Mammary epithelial cell (primary cell): Measurements from ENCODE around the gene DMRTA2.

ENCODE experiments used
- CTCF ChIP-seq, 2 donors: IDR thresholded peaks in 1 of 2; conservative IDR thresholded peaks in 1 of 2; 2 replicates each; pipeline ENCODE4 v1.5.1; 2011 to 2012; ENCODE audit warnings: inconsistent platforms in 2 of 2, low read length in 2 of 2, mild to moderate bottlenecking in 2 of 2, control low read depth in 1 of 2, low read depth in 1 of 2; ENCODE audit not compliant: insufficient read depth in 1 of 2; ENCODE audit errors: extremely low read depth in 1 of 2
- EZH2 ChIP-seq: IDR thresholded peaks from 2 replicates; pipeline ENCODE4 v1.6.1; 2012; ENCODE audit warnings: low read length, inconsistent platforms, borderline replicate concordance

DNA sequence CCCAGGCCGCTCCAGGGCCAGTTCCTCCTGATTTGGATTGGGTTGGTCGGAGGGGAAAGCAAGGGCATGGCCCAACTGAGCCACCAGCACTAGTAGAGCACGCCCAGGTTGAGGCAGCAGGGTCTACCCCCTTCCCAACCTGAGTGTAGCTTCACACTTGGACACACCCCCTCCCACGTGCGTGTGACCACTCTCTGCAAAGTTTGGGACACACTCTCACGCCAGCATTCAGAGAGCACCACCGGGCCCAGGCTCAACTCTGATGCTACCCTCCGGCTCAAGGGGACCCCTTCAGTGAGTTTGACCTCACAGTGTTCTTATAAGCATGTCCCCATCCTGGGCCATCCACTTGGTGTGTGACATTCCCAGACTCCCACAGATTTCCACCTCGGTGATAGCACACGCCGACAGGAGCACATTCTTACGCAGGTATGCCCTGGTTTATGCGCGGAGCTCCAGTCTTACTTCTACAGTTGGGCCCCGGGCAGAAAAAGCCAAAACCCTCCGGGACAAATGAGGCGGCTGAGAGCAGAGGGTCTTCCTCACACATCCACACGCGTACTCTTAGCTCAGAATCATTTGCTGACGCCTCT lies 3.0 kb upstream of the DMRTA2 start:
- TF ChIP-seq CTCF (conservative IDR thresholded peaks at IDR 0.05 in 1 of 2, IDR thresholded peaks at IDR 0.05 in 1 of 2; ENCODE audit: extremely low read depth in 1 of 2, insufficient read depth in 1 of 2, low read depth in 1 of 2, low read length in 2 of 2) = no peak
- peak; percentile 73 for TF ChIP-seq EZH2
